CD4-positive, alpha-beta T cell treated with Interleukin-4 for 1 hour (primary cell): ENCODE measurements around the gene UNK.
"Not testable (repeated sequence)": the region's sequence is repeated elsewhere in the genome, so short reads cannot be mapped to it uniquely, and the experiment has no call there.

Experiments used
- DNase-seq, 2 donors: peaks; one replicate each; pipeline ENCODE4 v3.0.0-alpha.2; 2020 to 2022

UNK gene

DNA sequence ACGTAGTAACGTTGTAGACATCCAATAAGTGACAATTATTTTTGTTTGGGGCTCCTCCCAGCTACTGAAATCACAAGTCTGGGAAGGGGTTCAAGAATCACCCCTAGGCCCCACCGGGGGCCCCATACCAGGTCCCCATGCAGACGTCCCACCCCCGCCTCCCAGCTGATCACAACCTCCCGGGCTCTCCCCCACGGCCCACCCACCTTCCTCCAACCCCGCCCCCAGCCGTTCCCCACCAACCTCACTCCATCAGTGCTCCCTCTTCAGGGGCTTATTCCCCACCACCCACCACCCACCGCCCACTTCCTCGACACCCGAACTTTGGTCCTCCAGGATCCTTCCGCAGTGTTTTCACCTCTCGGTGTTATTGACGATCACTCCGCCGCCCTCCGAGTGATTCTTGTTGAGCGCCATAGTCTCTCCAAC lies 70.3 kb downstream of the UNK start:
- no peak for DNase-seq

DNA sequence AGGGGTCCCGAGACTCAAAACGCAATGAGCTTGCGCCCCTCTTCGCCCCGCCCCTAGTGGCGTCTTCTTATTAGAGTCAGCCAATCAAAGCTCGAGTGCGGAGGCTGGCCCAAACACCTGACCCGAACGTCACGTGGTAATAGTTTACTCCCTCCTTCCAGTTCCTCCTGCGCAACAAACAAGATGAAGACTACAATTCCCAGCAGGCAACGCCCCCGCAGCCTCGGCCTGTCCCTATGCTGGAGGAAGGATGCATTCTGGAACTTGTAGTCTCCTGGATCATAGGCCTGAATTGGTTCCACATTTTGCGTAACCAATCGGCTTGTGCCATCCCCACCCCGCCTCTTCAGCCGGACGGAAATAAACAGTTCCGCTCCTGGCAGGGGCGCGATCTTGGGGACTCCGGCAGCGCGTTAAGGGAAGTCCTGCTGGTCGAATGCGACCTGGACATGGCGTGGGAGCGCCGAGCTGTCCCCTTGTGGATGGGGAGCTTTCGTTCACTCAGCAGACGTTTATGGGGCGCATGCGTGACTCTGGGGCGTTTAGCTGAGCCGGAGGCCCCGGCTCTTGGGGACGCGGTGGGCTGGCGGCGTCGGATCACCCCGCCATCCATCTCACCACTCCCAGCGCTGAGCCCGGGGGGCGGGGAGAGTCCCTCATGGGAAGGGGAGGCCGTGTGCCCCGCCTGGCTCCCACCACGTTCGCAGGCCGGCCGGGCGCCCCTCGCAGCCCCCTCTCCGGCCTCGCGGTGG lies 70.9 kb downstream of the UNK start, which contains the start of gene WBP2:
TSS of gene WBP2 (minus strand) at position 26 of the 752 bp plus-strand sequence. CDS start 38 bp downstream, outside the sequence.
- DNase-seq: peak; percentile 100

DNA sequence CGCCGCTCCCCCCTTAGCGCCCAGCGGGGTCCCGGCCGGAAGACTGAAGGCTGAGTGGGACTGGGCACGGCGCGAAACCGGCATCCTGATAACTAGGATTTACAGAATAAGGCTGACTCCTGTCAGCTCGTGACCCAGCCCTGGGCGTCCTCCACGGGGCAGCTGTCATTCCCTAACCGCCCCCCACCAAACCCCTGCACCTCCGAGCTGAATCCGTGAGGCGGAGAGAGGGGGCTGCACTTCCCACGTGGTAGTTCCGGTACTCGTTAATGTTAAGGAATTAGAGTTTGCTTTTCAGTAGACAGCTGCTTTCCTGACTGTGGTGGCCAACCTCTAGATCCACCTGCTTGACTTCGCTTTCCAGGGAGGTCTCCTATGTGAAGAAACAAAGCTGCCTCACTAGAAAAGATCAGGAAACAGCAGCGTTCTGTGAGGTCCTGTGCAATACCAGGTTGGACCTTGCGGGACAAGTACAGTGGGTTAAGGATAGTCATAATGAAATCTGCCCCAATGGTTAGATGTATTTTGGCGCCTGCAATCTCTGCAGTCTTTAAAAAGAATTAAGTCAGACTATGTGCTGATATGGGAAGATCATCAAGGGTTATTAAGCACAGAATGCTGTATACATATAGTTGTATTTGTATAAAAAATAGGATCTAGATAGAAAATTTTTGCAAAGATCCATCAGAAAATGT lies 71.6 kb downstream of the UNK start:
- peak in 1 of 2 donors; percentile 13 for DNase-seq

- not testable (repeated sequence) for DNase-seq
These were observed 74.8 kb downstream of the UNK start for GRCh38 chr17:75859358-75859757.

DNA sequence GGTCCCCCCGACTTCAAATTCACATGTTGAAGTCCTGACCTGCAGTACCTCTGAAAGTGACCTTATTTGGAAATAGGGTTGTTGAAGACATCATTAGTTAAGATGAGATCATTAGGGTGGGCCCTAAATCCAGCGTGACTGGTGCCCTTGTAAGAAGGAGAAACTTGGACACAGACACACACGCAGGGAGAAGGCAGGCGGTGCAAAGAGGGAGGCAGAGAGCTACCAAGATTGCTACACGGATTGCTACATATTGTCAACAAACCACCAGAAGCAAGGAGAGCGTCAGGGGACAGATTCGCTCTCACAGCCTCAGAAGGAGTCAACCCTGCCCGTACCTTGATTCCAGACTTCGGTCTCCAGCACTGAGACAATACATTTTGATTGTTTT lies 77.3 kb downstream of the UNK start:
- no peak for DNase-seq

DNA sequence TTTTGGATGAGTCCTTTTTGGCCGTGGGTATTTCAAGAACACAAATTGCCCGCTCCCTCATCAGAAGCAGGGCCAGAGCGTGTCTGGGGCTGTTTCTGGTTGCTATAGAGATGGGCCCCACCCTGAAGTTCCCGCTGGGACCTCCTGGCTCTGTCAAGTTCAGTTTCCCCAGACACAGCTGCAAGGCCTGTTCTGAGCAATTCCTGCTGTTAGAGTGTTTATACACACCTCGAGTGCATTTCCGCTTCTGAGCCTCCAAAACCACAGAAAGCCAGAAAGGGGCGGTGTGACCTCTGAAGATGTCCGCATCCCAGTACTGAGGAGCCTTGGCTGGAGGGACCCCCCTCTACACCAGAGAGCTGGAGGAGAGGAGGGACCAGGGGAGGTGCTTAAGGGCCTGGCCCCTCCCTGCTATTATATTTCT lies 79.9 kb downstream of the UNK start:
- DNase-seq: peak; percentile 68 to 78

DNA sequence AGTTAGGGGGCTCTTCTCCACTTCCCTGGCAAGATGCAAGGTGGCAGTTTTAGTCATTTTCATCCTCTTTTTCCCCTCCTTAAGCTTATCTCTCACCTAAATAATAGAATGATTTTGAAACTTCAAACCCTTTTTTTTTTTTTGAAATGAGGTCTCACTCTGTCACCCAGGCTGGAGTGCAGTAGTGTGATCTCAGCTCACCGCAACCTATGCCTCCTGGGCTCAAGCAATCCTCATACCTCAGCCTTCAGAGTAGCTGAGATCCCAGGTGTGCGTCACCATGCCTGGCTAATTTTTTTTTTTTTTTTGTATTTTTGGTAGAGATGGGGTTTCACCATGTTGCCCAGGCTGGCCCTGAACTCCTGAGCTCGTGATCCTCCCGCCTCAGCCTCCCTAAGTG lies 80.3 kb downstream of the UNK start:
- DNase-seq: not testable (repeated sequence)

DNA sequence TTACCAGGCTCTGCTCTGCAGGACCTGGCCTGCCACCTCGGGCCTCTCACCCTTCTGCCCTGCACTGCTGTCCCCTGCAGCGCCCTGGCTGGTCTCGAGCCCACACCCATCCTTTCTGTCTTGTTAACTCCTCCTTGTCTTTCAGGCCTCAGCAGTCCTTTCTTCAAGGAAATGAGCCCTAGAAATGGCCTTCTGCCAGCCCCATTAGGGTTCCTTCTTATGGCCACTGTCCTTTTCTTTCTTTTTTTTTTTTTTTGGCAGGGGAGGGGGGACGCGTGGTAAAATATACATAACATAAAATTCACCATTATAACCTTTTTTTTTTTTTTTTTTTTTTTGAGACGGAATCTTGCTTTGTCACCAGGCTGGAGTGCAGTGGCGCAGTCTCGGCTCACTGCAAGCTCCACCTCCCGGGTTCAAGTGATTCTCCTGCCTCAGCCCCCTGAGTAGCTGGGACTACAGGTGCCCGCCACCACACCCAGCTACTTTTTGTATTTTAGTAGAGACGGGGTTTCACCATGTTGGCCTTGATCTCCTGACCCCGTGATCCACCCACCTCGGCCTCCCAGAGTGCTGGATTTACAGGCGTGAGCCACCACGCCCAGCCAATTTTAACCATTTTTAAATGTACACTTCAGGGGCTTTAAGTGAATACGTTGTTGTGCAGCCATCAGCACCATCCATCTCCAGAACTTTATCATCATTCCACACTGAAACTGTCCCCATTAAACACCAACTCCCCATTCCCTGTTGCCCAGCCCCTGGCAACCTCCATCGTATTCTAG lies 81.0 kb downstream of the UNK start:
- DNase-seq: not testable (repeated sequence)

DNA sequence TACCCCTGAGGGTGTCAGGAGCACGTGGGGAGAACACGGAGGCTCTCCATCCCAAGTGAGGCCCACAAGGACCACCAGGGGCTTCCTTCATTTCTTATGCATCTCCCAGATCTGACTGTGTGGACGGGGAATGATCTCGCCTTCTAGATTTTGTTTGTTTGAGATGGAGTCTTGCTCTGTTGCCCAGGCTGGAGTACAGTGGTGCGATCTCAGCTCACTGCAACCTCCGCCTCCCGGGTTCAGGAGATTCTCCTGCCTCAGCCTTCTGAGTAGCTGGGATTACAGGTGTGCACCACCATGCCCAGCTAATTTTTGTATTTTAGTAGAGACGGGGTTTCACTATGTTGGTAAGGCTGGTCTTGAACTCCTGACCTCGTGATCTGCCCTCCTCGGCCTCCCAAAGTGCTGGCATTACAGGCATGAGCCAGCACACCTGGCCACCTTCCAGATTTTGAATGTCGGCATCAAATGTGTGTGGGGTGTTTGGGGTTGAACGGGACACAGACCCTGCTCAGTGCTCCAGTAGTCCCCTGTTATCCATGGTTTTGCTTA lies 84.2 kb downstream of the UNK start:
- DNase-seq: not testable (repeated sequence)

- no peak for DNase-seq
These were observed 84.9 kb downstream of the UNK start for GRCh38 chr17:75869282-75870141.

DNA sequence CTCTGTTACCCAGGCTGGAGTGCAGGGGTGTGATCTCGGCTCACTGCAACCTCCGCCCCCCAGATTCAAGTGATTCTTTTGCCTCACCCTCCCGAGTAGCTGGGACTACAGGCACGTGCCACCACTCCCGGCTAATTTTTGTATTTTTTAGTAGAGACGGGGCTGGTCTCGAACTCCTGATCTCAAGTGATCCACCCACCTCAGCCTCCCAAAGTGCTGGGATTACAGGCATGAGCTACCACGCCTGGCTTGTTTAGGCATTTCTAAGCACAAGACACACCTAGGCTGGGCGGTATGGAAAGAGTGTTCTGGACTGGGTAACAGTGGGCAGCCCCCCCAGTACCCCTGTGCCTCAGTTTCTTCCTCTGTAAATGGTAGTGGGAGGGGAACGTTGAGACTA lies 85.6 kb downstream of the UNK start:
- not testable (repeated sequence) for DNase-seq

DNA sequence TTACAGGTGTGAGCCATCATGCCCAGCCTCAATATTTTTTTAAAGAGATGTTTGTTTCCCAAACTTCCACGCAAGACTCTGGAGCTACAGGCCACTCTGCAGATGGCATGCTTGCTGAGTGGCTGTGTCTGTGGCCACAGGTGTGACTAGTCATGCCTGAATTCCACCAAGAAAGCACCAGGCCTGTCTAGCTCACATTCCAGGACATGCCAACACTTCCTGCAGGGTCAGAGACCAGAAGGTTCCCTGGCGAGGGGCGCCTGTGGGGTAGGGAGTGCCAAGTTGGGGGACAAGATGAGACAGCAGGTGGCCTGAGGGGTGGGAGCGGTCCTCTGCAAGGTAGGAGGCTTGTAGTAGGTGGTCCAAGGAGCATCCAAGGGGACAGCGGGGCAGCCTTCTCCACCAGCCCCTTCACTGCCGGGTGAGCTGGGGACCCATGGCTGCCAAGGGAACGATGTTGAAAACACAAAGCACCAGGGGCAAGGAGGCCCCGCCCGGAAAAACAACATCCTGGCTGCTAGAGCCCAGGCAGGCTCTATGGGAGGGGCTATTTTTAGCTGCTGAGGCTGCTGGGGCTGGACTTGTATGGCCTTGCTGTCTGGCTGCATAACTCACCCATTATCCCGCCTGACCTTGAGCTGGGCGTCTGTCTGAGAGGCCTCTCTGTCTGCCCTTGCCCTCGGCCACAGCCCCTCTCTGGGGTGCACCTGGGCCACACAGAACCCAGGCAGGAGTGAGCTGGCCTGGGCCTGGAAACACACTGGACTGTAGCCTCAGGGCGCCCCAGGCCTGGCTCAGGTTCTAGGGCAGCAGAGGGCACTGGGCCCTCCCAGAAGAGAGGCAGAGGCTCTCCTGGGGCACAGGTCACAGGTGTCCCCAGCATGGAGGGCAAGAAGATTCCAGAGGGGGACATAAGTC lies 88.1 kb downstream of the UNK start:
- peak; percentile 73 to 77 for DNase-seq

DNA sequence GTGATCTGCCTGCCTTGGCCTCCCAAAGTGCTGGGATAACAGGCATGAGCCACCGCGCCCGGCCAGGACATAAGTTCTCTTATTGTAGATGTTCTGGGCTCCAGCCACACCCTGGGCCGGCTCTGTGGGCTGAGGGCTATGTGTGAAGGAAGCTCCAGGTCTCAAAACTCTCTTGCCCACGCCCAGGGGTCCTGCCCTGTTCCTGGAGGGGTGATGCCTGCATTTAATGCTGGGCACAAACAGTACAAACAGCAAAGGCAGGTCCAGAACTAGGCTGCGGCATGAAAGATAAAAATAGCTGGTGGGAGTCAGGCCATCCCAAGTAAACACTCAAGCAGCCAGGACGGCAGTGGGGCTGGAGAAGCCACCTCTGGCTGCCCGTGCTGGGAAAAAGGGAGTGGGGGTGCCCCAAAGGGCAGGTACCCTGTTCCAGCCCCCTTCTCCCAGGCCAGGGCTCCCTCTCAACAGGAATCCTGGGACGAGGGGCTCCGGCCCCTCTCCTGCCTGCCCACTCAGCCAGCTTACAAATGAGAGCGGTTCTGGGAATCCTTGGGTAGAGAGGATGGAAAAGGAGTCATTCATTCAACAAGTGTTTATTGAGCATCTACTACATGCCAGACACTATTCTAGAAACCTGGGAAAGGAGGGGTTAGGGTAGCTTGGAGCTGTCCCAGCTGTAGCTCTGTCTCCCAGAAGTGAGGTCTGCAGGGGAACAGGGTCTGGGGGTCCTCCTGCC lies 89.1 kb downstream of the UNK start:
- DNase-seq: no peak

GRCh38 chr17:75874323-75875181 lies 89.9 kb downstream of the UNK start:
- DNase-seq: no peak
